ENCODE data around the gene HOXB8. TPM values are rescaled to one million over a fixed set of nuclear protein-coding genes. Genes with fewer than 3 reads are reported as not detected.
A peak's percentile ranks its signal among the peaks of the same experiment; 100 is the strongest.

HOXB8 gene
- not detected for total RNA-seq

DNA sequence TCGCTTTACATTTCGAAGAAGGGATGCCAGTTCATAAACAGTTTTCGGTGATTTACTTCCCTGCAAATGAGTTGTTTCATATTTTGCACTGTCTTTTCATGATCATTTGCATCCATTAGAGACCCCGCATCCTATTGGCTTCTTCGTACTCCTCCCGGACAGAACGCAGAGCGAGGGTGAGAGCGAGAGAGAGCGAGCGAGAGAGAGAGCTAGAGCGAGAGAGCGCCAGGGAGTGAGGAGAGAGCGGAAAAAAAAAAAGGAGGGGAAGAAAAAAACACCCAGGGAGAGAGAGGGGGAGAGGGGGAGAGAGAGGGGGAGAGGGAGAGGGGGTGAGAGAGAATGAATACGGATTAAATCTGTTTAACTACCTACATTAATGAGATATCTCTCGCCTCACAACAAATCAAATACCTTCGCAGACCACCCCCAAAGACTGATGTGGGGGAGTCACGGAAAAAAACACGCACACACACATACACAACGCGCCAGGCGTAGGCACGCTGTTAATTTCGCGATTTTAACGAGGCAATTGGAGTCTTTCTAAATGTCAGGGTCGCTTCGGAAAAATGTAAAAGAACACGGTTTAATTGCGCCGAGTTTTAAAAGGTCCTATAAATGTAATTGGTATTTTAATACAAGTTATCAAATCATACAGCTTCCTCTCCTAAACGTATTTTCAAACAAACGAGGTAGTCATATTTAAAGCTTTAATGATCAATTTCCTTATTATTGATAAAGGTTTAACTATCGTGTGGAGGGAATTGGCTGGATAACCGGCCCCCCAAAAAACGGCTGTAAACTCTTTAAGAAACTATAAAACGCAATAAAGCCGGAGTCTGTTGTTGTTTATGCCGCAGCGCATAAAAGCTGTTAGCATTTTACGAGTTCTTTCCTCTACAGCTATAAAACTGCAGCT lies at the start of gene HOXB8:
HOXB8 (minus strand) TSS at position 246 of the 916 bp plus-strand sequence. CDS start 588 bp downstream, outside the sequence.
- POLR2A ChIA-PET = interaction anchor here (1.0 to 3.9 kb wide), 2 partner anchors 11 to 507 kb away, joined by 4 to 19 read pairs; partner anchors contain the start of gene HOXB9
- DNase-seq (no peak), ATAC-seq (no peak)
- Mint-ChIP-seq H3K27ac (no peak within 1 kb of the TSS), H3K9me3 (no peaks in the 10 kb centered on the region), H3K36me3 (ENCODE audit: low read depth) (no peaks in the 10 kb centered on the region), H3K4me1 (ENCODE audit: low read depth) (peaks cover 48% of the 10 kb centered on the region), H3K27me3 (peaks cover 80% of the 10 kb centered on the region), H3K4me3 (peak within 1 kb of the TSS; percentile 35)
- intact Hi-C loops (cut with micrococcal nuclease) = loop anchor here (10.0 kb wide), 1 partner anchor 109 kb away; the partner anchor contains the start of genes HOXB13, PRAC1 and PRAC2
- CTCF ChIA-PET = interaction anchor here (0.8 to 4.9 kb wide), 11 partner anchors 7 to 590 kb away, joined by 3 to 40 read pairs (median 4); partner anchors contain the start of genes HOXB5 and HOXB9
- TF ChIP-seq, protein P1, sequence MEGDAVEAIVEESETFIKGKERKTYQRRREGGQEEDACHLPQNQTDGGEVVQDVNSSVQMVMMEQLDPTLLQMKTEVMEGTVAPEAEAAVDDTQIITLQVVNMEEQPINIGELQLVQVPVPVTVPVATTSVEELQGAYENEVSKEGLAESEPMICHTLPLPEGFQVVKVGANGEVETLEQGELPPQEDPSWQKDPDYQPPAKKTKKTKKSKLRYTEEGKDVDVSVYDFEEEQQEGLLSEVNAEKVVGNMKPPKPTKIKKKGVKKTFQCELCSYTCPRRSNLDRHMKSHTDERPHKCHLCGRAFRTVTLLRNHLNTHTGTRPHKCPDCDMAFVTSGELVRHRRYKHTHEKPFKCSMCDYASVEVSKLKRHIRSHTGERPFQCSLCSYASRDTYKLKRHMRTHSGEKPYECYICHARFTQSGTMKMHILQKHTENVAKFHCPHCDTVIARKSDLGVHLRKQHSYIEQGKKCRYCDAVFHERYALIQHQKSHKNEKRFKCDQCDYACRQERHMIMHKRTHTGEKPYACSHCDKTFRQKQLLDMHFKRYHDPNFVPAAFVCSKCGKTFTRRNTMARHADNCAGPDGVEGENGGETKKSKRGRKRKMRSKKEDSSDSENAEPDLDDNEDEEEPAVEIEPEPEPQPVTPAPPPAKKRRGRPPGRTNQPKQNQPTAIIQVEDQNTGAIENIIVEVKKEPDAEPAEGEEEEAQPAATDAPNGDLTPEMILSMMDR (IDR thresholded peaks at IDR 0.05) = no peak

DNA sequence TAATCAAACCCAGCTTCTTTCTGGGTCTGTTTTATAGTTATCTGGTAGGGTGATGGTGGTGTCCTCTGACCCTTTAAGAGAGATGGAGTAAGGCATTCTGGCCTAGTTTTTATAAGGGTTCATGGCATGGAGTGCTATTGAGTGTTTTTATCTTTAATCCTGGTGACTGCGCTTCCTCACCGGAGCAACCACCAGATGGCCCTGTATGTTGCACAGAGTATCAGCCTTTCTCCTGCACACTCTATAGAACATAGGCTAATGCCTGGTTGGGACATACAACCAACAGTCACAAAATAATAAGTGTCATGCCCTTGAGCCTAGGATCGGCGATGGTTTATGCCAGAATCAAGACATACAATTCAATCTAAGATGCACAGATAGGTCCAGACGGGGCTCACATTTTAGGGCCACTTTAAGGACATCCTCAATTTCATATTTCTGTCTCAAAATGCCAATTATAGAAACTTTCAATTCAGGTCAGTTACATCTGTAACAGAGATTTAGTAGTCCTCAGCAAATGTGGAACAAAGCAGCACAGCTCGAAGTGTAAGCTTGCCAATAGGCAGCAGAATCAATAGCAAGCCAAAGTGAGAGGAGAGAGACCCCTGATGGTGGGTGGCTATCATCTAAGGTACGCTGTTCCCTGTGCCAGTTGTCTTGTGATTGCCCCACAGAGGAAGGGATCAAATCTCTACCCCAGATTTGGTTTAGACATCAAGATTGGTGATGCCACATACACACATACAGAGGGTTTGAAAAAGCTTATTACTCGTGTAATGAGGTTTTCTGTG lies 48.2 kb upstream of the HOXB8 start:
- peaks cover 14% of the 10 kb centered on the region for H3K27me3 Mint-ChIP-seq
- H3K4me3 Mint-ChIP-seq = no peak overlapping the region
- no peak overlapping the region for H3K27ac Mint-ChIP-seq
- CTCF ChIA-PET = interaction anchor here (1.1 to 5.0 kb wide), 7 partner anchors 8 to 216 kb away, joined by 3 to 27 read pairs (median 3); no protein-coding TSS in a partner anchor
- TF ChIP-seq, protein P1 (IDR thresholded peaks at IDR 0.05) = no peak
- intact Hi-C loops (cut with micrococcal nuclease) = no loop called here
- POLR2A ChIA-PET = no interaction called here
- no peak for ATAC-seq
- no peaks in the 10 kb centered on the region for H3K9me3 Mint-ChIP-seq
- no peaks in the 10 kb centered on the region for H3K4me1 Mint-ChIP-seq (ENCODE audit: low read depth)
- DNase-seq = no peak
- H3K36me3 Mint-ChIP-seq (ENCODE audit: low read depth) = no peaks in the 10 kb centered on the region

DNA sequence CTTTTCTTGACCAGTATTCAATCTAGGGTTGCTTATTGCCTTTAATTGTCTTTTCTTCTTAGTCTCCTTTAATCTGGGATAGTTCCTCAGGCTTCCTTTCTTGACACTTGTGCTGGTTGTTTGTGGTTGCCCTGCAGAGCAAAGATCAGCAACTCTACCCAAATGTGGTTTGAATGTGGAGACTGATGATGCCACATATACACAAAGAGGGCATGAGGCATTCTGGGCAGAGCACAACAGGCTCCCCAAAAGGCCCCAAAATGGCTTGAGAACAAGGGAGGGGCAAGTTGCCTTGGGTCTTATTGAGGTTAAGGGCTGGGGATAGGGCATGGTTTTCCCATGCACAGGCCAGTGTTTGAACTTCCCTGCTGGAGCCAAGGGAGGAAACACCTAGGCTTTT lies 40.8 kb upstream of the HOXB8 start:
- Mint-ChIP-seq H3K4me3 (no peak overlapping the region), H3K36me3 (ENCODE audit: low read depth) (no peaks in the 10 kb centered on the region), H3K9me3 (no peaks in the 10 kb centered on the region), H3K27me3 (peaks cover 2% of the 10 kb centered on the region), H3K27ac (no peak overlapping the region), H3K4me1 (ENCODE audit: low read depth) (peaks cover 4% of the 10 kb centered on the region)
- DNase-seq (no peak), ATAC-seq (no peak)
- TF ChIP-seq, protein P1 (IDR thresholded peaks at IDR 0.05) = no peak
- intact Hi-C loops (cut with micrococcal nuclease) = no loop called here
- POLR2A ChIA-PET = no interaction called here
- CTCF ChIA-PET = interaction anchor here (1.2 to 1.9 kb wide), 4 partner anchors 15 to 432 kb away, joined by 3 to 15 read pairs (median 6); no protein-coding TSS in a partner anchor

DNA sequence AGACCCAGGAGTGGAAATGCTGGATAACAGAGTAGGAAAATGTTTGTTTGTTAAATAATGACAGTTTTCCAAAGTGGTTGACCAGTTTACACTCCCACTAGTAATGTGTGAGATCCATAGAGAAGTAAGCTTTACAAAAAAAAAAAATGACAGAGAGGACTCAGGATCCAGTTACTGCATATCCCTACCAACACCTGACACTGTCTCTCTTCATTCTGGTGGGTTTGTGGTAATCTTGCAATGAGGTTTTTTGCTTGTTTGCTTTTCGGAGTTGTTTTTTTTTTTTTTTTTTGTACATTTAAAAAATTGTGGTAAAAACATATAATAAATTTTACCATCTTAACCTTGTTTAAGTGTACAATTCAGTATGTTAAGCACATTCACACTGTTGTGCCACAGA lies 34.6 kb upstream of the HOXB8 start:
- no peak overlapping the region for H3K4me3 Mint-ChIP-seq
- ChIA-PET POLR2A (interaction anchor here (0.6 kb wide), 1 partner anchor 731 kb away, joined by 3 read pairs; no protein-coding TSS in a partner anchor), CTCF (interaction anchor here (1.2 to 4.5 kb wide), 3 partner anchors 14 to 29 kb away, joined by 4 to 30 read pairs (median 4); no protein-coding TSS in a partner anchor)
- no peak overlapping the region for H3K27ac Mint-ChIP-seq
- TF ChIP-seq, protein P1 (IDR thresholded peaks at IDR 0.05) = no peak
- DNase-seq (no peak), ATAC-seq (no peak)
- H3K9me3 Mint-ChIP-seq = no peaks in the 10 kb centered on the region
- H3K27me3 Mint-ChIP-seq = peaks cover 35% of the 10 kb centered on the region
- intact Hi-C loops (cut with micrococcal nuclease) = no loop called here
- H3K36me3 Mint-ChIP-seq (ENCODE audit: low read depth) = no peaks in the 10 kb centered on the region
- H3K4me1 Mint-ChIP-seq (ENCODE audit: low read depth) = peaks cover 17% of the 10 kb centered on the region
